GM13976 (cell line): ENCODE measurements around the gene UHRF1.
"Not testable (repeated sequence)": the region's sequence is repeated elsewhere in the genome, so short reads cannot be mapped to it uniquely, and the experiment has no call there.

Experiments
- DNase-seq: peaks from one replicate; pipeline ENCODE4 v3.0.0; 2012; ENCODE audit warnings: low spot score
- CTCF ChIP-seq: IDR thresholded peaks from 2 replicates; pipeline ENCODE4 v1.5.1; 2012; ENCODE audit warnings: borderline replicate concordance, mild to moderate bottlenecking; ENCODE audit not compliant: insufficient read depth; ENCODE audit errors: extremely low read depth, missing control alignments, control extremely low read depth
- in situ Hi-C: fragments of 300-500 bp; cut with MboI; formaldehyde crosslinking; loops from one replicate; pipeline ENCODE4 v1.12.0; 2022; ENCODE audit warnings: low sequenced_read_pairs, mixed read lengths, inconsistent platforms; ENCODE audit not compliant: unreplicated experiment

Gene UHRF1

GRCh38 chr19:4889034-4889815 is 20.1 kb upstream of the UHRF1 start:
- no peak for TF ChIP-seq CTCF
- no peak for DNase-seq
- in situ Hi-C loops: no loop called here

- TF ChIP-seq CTCF: no peak
- in situ Hi-C loops: no loop called here
- no peak for DNase-seq
Measured at GRCh38 chr19:4891066-4891465, 18.2 kb upstream of the UHRF1 start.

- DNase-seq, in situ Hi-C loops: not testable (repeated sequence)
Measured at GRCh38 chr19:4892962-4893361, 16.3 kb upstream of the UHRF1 start.

GRCh38 chr19:4896372-4896771 is 12.9 kb upstream of the UHRF1 start:
- in situ Hi-C loops: no loop called here
- no peak for DNase-seq

GRCh38 chr19:4897146-4897545 is 12.2 kb upstream of the UHRF1 start:
- no peak for DNase-seq
- in situ Hi-C loops: no loop called here
- no peak for TF ChIP-seq CTCF

More at GRCh38 chr19:4896372-4896771, 12.9 kb upstream of the UHRF1 start:
- TF ChIP-seq CTCF: no peak

- in situ Hi-C loops, DNase-seq: not testable (repeated sequence)
Measured at GRCh38 chr19:4900879-4901278, 8.4 kb upstream of the UHRF1 start.

GRCh38 chr19:4902796-4903195 is 6.5 kb upstream of the UHRF1 start, which contains the start of gene ARRDC5:
Gene ARRDC5, minus strand, starts transcription at chr19:4902896. Its CDS starts 71 bp downstream, at chr19:4902825.
- in situ Hi-C loops: no loop called here
- no peak for DNase-seq
- no peak for TF ChIP-seq CTCF
